IPS DF 4.7 (cell line): Measurements from ENCODE around the gene SEC14L5.
"Not testable (repeated sequence)": the region's sequence is repeated elsewhere in the genome, so short reads cannot be mapped to it uniquely, and the experiment has no call there.

ENCODE experiments used
- DNase-seq: peaks from one replicate; pipeline ENCODE4 v3.0.0-alpha.2; 2013; ENCODE audit warnings: low spot score; ENCODE audit errors: extremely low read depth

SEC14L5 gene

GRCh38 chr16:4949986-4950385 is 8.1 kb upstream of the SEC14L5 start:
- DNase-seq: no peak

DNA sequence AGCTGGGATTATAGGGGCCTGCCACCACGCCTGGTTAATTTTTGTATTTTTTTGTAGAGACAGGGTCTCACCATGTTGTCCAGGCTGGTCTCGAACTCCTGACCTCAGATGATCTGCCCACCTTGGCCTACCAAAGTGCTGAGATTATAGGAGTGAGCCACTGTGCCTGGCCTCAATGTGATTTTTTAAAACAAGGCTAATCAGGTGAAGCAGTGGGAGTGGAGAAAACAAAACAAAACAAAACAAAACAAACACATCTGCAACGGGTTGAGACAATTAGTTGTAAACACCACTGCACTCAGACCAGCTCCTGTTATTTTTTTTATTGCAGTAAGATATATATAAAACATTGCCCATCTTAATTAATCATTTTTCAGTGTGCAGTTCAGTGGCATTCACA is 6.5 kb upstream of the SEC14L5 start:
- not testable (repeated sequence) for DNase-seq

DNA sequence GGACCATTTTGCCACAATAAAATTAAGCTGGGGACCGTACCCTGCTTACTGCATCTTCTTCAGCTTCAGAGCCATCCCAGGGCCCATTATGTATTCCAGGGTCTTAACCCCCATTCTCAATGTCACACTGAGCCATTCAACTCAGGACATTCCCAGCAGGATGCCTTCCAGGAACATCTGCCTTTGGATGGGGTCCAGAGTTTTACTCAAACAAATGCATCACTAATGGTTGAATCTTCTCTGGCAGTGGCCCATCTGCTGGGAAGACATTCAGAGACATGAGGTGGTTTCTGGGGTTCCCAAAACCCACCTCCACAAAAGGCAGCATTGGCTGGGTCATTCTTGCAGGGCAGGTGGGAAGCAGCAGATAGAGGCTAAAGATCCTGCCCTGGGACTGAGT is 3.4 kb upstream of the SEC14L5 start:
- DNase-seq: no peak

DNA sequence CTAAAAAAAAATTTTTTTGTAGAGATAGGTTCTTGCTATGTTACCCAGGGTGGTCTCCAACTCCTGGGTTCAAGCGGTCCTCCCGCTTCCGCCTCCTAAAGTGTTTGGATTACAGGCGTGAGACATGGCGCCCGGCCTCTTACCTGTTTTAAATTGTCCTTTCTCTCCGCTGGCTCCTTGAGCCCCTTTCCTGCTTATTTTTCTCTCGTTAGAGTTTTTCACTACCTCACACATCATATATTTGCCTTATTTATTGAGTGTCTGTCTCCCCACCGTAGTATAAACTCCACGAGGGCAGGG is 760 bp upstream of the SEC14L5 start:
- DNase-seq: no peak

DNA sequence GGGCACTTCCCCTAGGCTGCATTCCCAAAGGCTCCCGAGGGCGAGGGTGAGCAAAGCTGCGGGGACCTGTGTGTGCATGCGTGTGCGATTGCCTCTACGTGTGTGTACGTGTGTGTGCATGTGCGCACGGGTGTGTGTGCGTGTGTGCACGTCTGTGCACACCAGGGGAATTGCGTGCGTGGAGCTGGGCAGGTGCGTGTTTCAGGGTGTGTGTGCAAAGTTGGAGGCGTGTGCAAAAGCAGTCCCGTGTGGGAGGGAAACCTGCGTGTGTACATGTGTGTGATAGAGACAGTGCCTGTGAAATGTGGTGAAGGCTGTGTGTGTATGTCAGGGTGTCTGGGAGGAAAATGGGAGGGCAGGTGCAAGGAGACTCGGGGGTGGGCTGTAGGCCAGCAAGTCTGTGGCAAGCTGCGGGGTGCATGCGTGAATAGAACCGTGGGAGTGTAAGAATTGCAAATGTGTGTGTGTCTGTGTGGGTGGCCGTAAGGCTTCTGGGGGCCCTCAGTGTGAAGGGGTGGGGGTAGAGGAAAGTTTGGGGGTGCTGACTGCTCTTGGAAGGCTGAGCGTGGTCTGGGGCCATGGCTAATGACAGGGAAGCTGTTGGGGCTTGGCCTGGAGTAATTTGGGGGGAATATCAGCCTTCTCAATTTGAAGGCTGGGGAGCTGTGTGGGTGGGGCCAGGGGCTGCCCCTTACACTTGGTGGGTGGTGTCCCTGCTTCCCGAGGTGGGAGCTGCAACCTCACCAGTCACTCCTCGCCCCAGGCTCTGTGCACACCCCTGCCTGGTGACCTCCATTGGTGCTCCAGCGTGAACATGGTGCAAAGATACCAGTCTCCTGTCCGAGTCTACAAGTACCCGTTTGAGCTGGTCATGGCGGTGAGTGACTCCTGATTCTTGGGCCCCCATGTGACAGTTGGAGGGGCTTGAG is 644 bp downstream of the SEC14L5 start:
- no peak for DNase-seq

DNA sequence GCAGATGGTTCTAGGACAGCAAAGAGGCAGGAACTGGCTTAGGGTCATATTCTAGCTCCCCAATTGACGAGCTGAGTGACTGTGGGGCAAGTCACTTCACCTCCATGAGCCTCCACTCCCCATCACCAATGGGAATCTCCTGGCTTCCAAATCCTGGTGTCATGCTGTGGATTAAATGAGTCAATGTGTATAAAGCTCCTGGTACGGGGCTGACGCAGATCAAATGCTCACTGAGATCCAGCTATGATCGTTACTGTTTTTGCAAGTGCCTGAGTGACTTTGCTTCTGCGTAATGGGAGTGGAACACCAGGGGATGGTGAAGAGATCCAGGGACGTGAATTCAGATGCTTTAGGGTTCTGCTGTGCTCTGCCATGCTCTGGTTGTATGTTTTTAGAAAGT is 2.4 kb downstream of the SEC14L5 start:
- DNase-seq: no peak

DNA sequence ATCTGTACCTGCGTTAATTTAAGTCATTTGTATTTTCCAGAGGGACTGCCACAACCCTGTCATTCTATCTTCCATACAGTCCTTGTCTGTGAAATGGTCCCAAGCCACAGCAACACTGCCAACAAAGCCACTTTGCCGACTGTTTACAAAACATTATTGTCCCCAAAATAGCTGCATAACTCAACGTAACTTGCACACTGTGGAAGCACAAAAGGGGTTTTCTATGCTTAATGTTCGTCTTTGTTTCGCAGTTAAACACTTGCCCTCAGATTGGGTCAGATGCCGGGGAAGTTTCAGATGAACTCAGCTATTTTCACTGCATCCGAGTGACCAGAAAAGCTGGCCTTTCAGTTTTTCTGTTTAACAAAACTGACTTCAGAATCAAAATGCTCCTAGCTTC is 4.6 kb downstream of the SEC14L5 start:
- DNase-seq: no peak

GRCh38 chr16:4963527-4963926 is 5.4 kb downstream of the SEC14L5 start:
- not testable (repeated sequence) for DNase-seq

DNA sequence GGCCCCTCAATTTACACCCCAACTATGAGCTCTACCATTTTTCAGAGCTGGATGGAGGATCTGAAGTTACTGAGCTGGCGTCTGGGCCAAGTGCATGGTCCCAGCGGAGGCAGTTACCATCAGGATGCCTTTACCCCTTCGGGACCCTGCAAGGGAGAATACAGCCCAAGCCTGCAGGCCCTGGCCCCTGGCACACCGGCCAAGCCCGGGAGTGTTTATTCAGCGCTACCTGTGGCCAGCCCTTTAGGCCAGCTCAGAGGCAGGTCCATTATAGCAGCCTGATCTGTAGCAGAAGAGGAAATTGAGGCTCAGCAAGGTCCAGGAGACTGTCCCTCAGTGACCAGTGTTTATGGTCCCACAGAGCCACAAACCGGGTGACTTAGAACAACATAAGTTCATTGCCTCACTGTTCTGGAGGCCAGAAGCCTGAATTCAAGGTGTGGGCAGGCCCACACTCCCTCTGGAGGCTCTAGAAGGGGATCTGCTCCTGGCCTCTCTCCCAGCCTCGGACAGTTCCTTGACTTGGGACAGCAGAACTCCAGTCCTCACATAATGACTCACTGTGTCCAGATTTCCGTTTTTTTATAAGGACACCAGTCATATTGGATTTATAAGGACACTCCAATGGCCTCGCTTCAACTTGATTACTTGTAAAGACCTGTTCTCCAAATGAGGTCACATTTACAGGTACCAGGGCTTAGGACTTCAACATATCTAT is 8.8 kb downstream of the SEC14L5 start:
- no peak for DNase-seq

- DNase-seq: not testable (repeated sequence)
Measured at GRCh38 chr16:4968278-4968677, 10.1 kb downstream of the SEC14L5 start.

- no peak for DNase-seq
Measured at GRCh38 chr16:4968879-4969483, 10.9 kb downstream of the SEC14L5 start.

DNA sequence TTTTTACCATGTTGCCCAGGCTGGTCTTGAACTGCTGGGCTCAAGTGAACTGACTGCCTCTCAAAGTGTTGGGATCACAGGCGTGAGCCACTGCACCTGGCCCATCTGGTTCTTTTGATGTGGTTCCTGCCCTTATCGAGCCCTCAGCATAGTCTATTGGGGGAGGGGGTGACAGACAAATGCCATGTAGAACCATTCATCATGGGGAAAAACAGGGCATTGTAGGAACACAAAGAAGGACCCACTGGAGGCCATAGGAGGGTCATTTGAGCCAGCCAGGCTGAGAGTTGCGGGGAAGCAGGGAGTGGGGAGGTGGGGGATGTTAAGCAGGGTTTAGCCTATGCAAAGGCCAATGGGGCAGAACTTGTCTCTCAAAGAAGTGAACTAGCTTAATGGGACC is 11.9 kb downstream of the SEC14L5 start:
- DNase-seq: no peak

DNA sequence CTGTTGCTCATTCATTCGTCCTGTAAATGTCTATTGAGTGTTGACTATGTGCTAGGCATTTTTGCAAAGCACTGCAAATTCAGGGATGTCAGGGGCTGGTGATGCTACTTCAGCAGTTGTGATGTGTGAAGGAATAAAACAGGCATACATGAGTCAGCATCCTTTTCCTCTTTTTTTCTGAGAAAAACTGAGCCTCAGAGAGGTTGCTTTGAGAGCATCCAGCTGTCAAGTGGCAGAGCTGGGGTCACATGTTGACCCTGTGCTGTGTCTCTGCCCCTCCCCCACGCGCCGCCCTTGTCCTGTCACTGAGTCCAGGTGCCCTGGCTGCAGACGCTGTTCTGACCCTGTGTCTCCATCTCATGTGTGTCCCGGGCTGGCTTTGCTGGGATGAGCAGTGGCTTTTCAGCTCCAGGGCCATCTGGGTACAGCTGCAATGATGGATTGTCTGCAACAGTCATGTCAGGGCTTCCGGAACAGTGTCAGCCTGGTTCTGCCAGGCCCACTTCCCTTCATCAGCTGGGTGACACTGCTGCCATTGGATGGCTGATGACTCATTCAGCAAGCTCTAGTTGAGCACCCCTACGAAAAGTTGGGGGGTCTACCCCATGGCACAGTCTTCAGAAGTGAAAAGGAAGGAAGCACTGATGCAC is 14.9 kb downstream of the SEC14L5 start:
- no peak for DNase-seq

DNA sequence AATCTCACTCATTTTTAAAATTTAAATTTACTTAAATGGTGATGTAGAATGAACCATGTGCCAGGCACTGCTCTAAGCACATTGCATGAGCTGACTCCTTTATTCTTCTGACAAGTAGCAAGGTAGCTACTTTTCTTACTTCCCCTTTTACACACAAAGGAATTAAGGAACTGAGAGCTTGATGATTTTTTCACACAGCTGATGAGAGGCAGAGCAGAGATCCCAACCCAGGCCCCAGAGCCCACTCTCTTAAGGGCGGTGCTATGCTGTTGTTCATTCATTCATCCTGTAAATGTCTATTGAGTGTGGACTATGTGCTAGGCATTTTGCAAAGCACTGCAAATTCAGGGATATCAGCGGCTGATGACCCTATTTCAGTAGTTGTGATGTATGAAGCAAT is 17.9 kb downstream of the SEC14L5 start:
- DNase-seq: no peak

DNA sequence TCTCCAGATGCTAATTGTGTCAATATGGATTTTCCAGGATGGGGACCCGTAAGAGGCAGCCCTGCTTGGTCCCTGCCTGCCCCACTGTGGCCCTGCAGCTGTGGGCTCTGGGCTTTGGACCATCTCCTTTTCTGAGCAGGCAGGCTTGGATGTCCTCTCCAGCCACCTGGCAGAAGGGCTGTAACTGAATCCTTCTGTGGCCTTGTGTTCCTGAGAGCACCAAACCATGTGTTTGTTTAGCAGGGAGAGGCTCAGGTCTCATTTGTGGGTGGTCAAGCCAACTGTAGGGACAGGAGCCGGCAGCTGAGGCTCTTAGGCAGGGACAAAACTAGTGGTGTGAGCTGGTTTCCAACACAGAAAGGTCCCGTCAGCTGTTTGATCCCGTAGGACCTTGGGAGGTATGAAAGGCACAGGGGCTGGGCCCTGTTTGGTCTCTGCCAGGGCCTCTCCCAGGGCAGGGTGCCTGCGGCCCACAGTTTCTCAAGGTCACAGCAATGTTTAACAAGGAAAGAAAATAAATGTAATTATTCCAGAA is 18.5 kb downstream of the SEC14L5 start:
- DNase-seq: no peak

DNA sequence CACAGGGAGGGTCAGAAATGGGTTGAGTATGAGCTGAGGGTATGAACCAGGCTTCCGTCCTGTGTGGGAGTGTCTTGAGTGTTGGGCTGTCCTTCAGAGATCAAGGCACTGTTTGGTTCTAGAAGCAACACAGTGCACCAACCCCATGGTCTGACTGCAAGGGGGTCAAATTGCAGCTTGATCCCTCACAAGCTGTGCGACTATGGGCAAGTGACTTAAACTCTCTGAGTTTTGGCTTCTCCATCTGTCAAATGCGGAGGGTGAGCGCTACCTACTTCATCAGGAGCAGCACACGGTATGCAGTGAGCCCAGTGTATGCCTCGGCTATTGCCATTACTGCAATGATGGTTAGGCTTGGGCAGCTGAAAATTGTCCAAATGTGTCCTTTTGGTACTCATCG is 21.0 kb downstream of the SEC14L5 start:
- no peak for DNase-seq

- DNase-seq: no peak
Measured at GRCh38 chr16:4979736-4980660, 21.9 kb downstream of the SEC14L5 start.

DNA sequence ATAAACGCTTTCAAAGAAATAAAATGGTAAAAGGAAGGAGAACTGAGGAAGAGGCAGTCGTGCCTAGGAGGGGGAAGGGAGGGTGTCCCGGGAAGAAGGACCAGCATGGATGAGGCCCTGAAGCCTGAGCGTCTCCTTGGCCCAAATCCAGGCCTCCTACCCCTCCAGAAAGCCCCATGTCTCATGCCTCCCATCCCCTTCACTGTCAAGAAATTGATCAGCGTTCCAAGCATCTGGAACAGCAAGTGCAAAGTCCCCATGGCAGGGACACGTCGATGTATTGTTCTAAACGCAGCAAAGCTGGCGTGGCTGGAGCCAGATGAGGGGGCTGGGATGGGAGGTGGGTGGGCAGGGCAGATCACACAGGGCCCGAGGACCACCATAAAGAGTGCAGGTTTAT is 22.6 kb downstream of the SEC14L5 start:
- DNase-seq: no peak

DNA sequence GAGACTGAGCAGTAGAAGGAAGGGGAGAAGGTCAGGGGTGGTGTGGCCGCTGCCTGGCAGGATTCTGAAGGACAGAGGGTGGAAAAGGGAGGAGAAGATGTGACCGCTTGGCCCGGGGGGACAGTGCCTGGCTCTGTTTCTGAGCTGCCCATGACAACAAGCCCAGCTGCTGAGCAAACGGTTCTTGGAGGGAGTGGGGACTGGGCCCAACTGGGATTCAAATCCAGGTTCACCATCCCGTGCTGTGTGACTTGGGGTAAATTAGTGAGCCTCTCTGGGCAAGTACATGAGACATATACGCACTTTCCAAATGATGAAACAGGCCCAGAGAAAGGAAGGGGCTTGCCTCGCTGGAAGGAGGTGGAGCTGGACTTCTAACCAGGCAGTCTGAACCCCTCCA is 23.3 kb downstream of the SEC14L5 start:
- no peak for DNase-seq

GRCh38 chr16:4982056-4982867 is 24.1 kb downstream of the SEC14L5 start:
- DNase-seq: no peak
